Naive thymus-derived CD4-positive, alpha-beta T cell (primary cell): Measurements from ENCODE around the gene CELSR2. TPM values are rescaled to one million over a fixed set of nuclear protein-coding genes. Genes with fewer than 3 reads are reported as not detected.

Experiments used
- ATAC-seq: fragments of 150-1000 bp; cut with Tn5 transposase; 2 replicates; pipeline ENCODE4 v1.10.0; 2021; ENCODE audit warnings: mild to moderate bottlenecking, moderate library complexity
- CTCF ChIA-PET: fragments of 350-600 bp; sonication (Branson Sonifier 250); formaldehyde crosslinking; loops from one replicate; lab custom pipeline; 2021; ENCODE audit warnings: antibody characterized with exemption; lab: Charles Lee
- POLR2A ChIA-PET: fragments of 350-600 bp; sonication (Branson Sonifier 250); formaldehyde crosslinking; loops from one replicate; lab custom pipeline; 2021; ENCODE audit warnings: antibody characterized with exemption, inconsistent platforms; lab: Charles Lee
- DNase-seq, 9 donors: peaks; one replicate each; pipeline versions ENCODE4 v3.0.0 to v3.0.0-alpha.2; 2020 to 2022; ENCODE audit warnings: mixed read lengths in 1 of 9
- H3K27ac ChIP-seq: one replicate; pipeline ENCODE4 v1.7.0; 2013; ENCODE audit warnings: mild to moderate bottlenecking, low read depth, low read length, moderate library complexity
- H3K27me3 ChIP-seq, 2 donors: one replicate each; pipeline ENCODE4 v1.7.0; 2013; ENCODE audit warnings: low read length in 2 of 2, mild to moderate bottlenecking in 2 of 2, moderate library complexity in 2 of 2; ENCODE audit not compliant: control insufficient read depth in 2 of 2, insufficient read depth in 2 of 2
- H3K36me3 ChIP-seq, 3 experiments: 1 replicate in 2 of 3; 2 replicates in 1 of 3; pipeline ENCODE4 v1.7.0; 2013; ENCODE audit warnings: low read length in 3 of 3, mild to moderate bottlenecking in 3 of 3, moderate library complexity in 1 of 3; ENCODE audit not compliant: insufficient read depth in 3 of 3, control insufficient read depth in 2 of 3
- H3K4me1 ChIP-seq, 2 donors: one replicate each; pipeline ENCODE4 v1.7.0; 2013; ENCODE audit warnings: low read length in 2 of 2, mild to moderate bottlenecking in 2 of 2, moderate library complexity in 1 of 2; ENCODE audit not compliant: control insufficient read depth in 2 of 2, insufficient read depth in 2 of 2
- H3K4me3 ChIP-seq: 2 replicates; pipeline ENCODE4 v1.7.0; 2013; ENCODE audit warnings: mild to moderate bottlenecking, low read length
- H3K9me3 ChIP-seq, 3 experiments: 1 replicate in 2 of 3; 2 replicates in 1 of 3; pipeline ENCODE4 v1.7.0; 2013; ENCODE audit warnings: low read length in 3 of 3; ENCODE audit not compliant: control insufficient read depth in 2 of 3
- H3K27ac Mint-ChIP-seq, 9 donors: one replicate each; pipeline ENCODE4 v1.8.0; 2020 to 2022; ENCODE audit warnings: mixed read lengths in 9 of 9, mild to moderate bottlenecking in 8 of 9, moderate library complexity in 5 of 9, inconsistent platforms in 2 of 9
- H3K27me3 Mint-ChIP-seq, 5 donors: one replicate each; pipeline ENCODE4 v1.8.0; 2021 to 2022; ENCODE audit warnings: mixed read lengths in 5 of 5, mild to moderate bottlenecking in 1 of 5
- H3K36me3 Mint-ChIP-seq, 5 donors: one replicate each; pipeline ENCODE4 v1.8.0; 2020 to 2022; ENCODE audit warnings: mixed read lengths in 5 of 5, mild to moderate bottlenecking in 3 of 5, inconsistent platforms in 1 of 5
- H3K4me1 Mint-ChIP-seq, 7 donors: one replicate each; pipeline ENCODE4 v1.8.0; 2020 to 2022; ENCODE audit warnings: mixed read lengths in 7 of 7, mild to moderate bottlenecking in 3 of 7, inconsistent platforms in 1 of 7
- H3K4me3 Mint-ChIP-seq, 10 donors: one replicate each; pipeline ENCODE4 v1.8.0; 2020 to 2022; ENCODE audit warnings: mild to moderate bottlenecking in 10 of 10, mixed read lengths in 10 of 10, moderate library complexity in 6 of 10, inconsistent platforms in 2 of 10
- H3K9me3 Mint-ChIP-seq, 11 donors: one replicate each; pipeline ENCODE4 v1.8.0; 2020 to 2022; ENCODE audit warnings: mixed read lengths in 11 of 11, mild to moderate bottlenecking in 4 of 11, inconsistent platforms in 1 of 11, moderate library complexity in 1 of 11
- intact Hi-C, 2 donors: fragments of 100-400 bp; cut with micrococcal nuclease; formaldehyde crosslinking; loops; one replicate each; pipeline ENCODE4 v1.15.1; 2023
- polyA plus RNA-seq, 2 donors: library from polyadenylated mRNA; unstranded; fragments of 300-500 nt; fragmentation: Illumina TruSeq; gene quantifications; one replicate each; pipeline ENCODE4 v1.2.3, GENCODE V29; 2021
- total RNA-seq, 6 experiments: library from RNA in 5 of 6; stranded (reverse) in 5 of 6; gene quantifications; 1 replicate in 5 of 6; 2 replicates in 1 of 6; pipeline ENCODE4 v1.2.3 and lab custom pipeline; 2021 to 2026

The CELSR2 gene
- total and polyA plus RNA-seq, 7 experiments from 2014 or later: 0.17 to 6.4 (median 3.1) TPM

DNA sequence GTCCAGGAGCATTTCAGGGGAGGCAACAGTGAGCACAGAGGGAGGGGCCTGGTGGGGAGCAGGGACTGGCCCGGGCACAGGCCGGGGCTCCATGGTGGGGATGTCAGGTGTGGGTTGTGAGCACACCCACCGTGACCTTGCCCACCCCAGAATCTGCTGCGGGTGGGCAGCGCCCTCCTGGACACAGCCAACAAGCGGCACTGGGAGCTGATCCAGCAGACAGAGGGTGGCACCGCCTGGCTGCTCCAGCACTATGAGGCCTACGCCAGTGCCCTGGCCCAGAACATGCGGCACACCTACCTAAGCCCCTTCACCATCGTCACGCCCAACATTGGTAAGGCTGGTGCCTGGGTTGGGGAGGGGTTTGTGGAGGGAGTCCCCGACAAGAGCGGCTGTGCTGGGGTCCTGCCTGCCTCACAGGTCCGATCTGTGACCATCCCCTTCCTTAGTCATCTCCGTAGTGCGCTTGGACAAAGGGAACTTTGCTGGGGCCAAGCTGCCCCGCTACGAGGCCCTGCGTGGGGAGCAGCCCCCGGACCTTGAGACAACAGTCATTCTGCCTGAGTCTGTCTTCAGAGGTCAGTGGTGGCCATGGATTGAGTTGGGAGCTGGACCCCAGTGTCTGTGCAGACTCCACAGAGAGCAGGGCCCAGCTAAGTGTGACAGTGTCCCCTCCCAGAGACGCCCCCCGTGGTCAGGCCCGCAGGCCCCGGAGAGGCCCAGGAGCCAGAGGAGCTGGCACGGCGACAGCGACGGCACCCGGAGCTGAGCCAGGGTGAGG lies 19.3 kb downstream of the CELSR2 start:
- ChIA-PET CTCF (no interaction called here), POLR2A (no interaction called here)
- intact Hi-C loops: no loop called here
- no peak for DNase-seq
- Histone ChIP-seq H3K36me3 (no peaks in the 10 kb centered on the region), H3K27ac (no peak overlapping the region), H3K27me3 (no peaks in the 10 kb centered on the region), H3K4me3 (no peak overlapping the region), H3K4me1 (no peaks in the 10 kb centered on the region), H3K9me3 (no peaks in the 10 kb centered on the region)
- Mint-ChIP-seq H3K36me3 (peaks cover 0 to 4% (median 0%) of the 10 kb centered on the region in 5 donors), H3K27me3 (no peaks in the 10 kb centered on the region), H3K9me3 (no peaks in the 10 kb centered on the region), H3K27ac (no peak overlapping the region), H3K4me1 (peaks cover 0 to 3% (median 0%) of the 10 kb centered on the region in 7 donors), H3K4me3 (no peak overlapping the region)
- no peak for ATAC-seq

DNA sequence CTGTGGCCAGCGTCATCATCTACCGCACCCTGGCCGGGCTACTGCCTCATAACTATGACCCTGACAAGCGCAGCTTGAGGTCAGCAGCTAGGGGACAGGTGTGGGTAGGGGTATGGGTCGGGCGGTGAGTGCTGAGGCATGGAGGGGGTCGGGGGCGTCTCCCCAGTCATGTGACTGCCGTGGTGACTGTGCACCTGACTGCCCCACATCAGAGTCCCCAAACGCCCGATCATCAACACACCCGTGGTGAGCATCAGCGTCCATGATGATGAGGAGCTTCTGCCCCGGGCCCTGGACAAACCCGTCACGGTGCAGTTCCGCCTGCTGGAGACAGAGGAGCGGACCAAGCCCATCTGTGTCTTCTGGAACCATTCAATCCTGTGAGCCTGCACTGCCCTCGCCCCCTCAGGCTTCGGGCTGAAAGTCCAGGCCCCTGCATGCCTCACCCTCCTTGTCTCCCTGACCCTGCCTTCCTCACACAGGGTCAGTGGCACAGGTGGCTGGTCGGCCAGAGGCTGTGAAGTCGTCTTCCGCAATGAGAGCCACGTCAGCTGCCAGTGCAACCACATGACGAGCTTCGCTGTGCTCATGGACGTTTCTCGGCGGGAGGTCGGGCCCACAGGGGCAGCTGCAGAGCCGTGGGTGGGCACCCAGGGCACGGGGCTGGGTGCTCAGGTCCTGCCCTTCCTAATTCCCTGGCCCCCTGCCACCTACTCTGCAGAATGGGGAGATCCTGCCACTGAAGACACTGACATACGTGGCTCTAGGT lies 20.1 kb downstream of the CELSR2 start:
- no peaks in the 10 kb centered on the region for H3K27me3 ChIP-seq
- H3K9me3 ChIP-seq: no peaks in the 10 kb centered on the region
- Mint-ChIP-seq H3K27me3 (no peaks in the 10 kb centered on the region), H3K9me3 (no peaks in the 10 kb centered on the region), H3K27ac (no peak overlapping the region), H3K4me1 (peaks cover 0 to 5% (median 2%) of the 10 kb centered on the region in 7 donors), H3K36me3 (peaks cover 0 to 4% (median 0%) of the 10 kb centered on the region in 5 donors), H3K4me3 (no peak overlapping the region)
- no peaks in the 10 kb centered on the region for H3K4me1 ChIP-seq
- ChIA-PET CTCF (no interaction called here), POLR2A (no interaction called here)
- no peak overlapping the region for H3K4me3 ChIP-seq
- ATAC-seq: no peak
- no peak overlapping the region for H3K27ac ChIP-seq
- no peaks in the 10 kb centered on the region for H3K36me3 ChIP-seq
- no peak for DNase-seq
- intact Hi-C loops: no loop called here

DNA sequence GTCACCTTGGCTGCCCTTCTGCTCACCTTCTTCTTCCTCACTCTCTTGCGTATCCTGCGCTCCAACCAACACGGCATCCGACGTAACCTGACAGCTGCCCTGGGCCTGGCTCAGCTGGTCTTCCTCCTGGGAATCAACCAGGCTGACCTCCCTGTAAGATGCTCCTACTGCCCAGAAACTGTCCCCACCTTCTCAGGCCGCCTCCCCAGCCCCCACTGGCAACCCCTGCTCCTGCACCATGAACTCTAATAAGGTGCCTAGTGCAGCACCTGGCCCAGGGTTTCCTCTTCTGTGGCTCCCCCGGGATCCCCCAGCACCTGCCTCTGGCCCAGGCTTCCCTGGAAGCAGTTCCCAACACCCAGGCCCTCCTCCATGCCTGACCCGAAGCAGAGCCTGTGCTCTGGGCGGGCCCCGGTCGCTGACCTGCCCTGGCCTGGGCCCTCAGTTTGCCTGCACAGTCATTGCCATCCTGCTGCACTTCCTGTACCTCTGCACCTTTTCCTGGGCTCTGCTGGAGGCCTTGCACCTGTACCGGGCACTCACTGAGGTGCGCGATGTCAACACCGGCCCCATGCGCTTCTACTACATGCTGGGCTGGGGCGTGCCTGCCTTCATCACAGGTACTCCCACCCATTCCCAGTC lies 20.8 kb downstream of the CELSR2 start:
- H3K4me1 Mint-ChIP-seq: peaks cover 0 to 5% (median 2%) of the 10 kb centered on the region in 7 donors
- H3K36me3 Mint-ChIP-seq: peaks cover 0 to 4% (median 0%) of the 10 kb centered on the region in 5 donors
- DNase-seq (no peak), ATAC-seq (no peak)
- ChIA-PET POLR2A (no interaction called here), CTCF (no interaction called here)
- Histone ChIP-seq H3K27ac (no peak overlapping the region), H3K9me3 (no peaks in the 10 kb centered on the region), H3K4me3 (no peak overlapping the region), H3K27me3 (no peaks in the 10 kb centered on the region), H3K36me3 (no peaks in the 10 kb centered on the region), H3K4me1 (no peaks in the 10 kb centered on the region)
- no peak overlapping the region for H3K4me3 Mint-ChIP-seq
- peak overlapping the region in 2 of 9 donors; percentile 62 to 87 for H3K27ac Mint-ChIP-seq
- no peaks in the 10 kb centered on the region for H3K27me3 Mint-ChIP-seq
- no peaks in the 10 kb centered on the region for H3K9me3 Mint-ChIP-seq
- intact Hi-C loops: no loop called here

DNA sequence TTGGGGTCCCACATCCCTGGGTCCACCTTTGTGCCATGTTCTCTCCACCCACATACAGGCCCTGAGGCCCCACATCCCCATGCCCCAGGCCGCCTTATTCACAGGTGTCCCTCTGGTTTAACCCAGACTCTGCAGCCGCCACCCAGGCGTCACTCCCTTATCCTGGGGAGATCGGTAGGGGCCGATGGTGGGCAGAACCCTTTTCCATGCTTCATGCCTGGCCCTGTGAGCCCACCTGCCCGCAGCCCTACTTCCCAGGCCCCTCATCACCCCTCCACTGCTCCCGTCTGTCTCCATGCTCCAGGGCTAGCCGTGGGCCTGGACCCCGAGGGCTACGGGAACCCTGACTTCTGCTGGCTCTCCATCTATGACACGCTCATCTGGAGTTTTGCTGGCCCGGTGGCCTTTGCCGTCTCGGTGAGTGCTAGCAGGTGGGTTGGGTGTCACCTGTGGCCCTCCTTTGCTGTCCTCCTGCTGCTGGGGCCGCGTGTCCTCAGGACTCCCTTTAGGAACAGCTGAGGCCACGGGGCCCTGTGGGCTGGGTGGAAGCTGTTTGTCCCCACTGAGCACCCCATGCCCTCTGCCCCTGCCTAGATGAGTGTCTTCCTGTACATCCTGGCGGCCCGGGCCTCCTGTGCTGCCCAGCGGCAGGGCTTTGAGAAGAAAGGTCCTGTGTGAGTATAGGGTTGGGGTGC lies 21.4 kb downstream of the CELSR2 start:
- Histone ChIP-seq H3K9me3 (no peaks in the 10 kb centered on the region), H3K4me1 (no peaks in the 10 kb centered on the region), H3K27me3 (no peaks in the 10 kb centered on the region), H3K4me3 (no peak overlapping the region), H3K27ac (no peak overlapping the region), H3K36me3 (no peaks in the 10 kb centered on the region)
- peaks cover 0 to 4% (median 0%) of the 10 kb centered on the region in 5 donors for H3K36me3 Mint-ChIP-seq
- no peaks in the 10 kb centered on the region for H3K9me3 Mint-ChIP-seq
- no peak overlapping the region for H3K4me3 Mint-ChIP-seq
- DNase-seq: no peak
- no peak overlapping the region for H3K27ac Mint-ChIP-seq
- peaks cover 0 to 5% (median 2%) of the 10 kb centered on the region in 7 donors for H3K4me1 Mint-ChIP-seq
- ChIA-PET CTCF (no interaction called here), POLR2A (no interaction called here)
- no peaks in the 10 kb centered on the region for H3K27me3 Mint-ChIP-seq
- intact Hi-C loops: no loop called here
- ATAC-seq: no peak

DNA sequence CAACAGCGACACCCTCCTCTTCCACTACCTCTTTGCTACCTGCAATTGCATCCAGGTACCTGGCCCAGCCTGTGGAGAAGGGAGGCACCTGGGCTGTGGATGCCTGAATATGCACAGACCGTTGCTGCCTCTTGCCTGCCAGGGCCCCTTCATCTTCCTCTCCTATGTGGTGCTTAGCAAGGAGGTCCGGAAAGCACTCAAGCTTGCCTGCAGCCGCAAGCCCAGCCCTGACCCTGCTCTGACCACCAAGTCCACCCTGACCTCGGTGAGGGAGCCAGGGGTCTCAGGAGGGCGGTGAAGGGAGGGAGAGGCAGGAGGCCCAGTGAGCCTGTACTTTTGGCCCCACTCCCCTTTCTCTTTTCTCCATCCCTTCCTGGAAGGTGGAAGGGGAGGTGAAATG lies 22.1 kb downstream of the CELSR2 start:
- Histone ChIP-seq H3K27me3 (no peaks in the 10 kb centered on the region), H3K4me3 (no peak overlapping the region), H3K27ac (no peak overlapping the region), H3K36me3 (no peaks in the 10 kb centered on the region), H3K9me3 (no peaks in the 10 kb centered on the region), H3K4me1 (no peaks in the 10 kb centered on the region)
- DNase-seq (no peak), ATAC-seq (no peak)
- ChIA-PET POLR2A (no interaction called here), CTCF (no interaction called here)
- Mint-ChIP-seq H3K4me3 (no peak overlapping the region), H3K27me3 (no peaks in the 10 kb centered on the region), H3K9me3 (no peaks in the 10 kb centered on the region), H3K27ac (no peak overlapping the region), H3K4me1 (peaks cover 0 to 5% (median 2%) of the 10 kb centered on the region in 7 donors), H3K36me3 (peaks cover 0 to 4% (median 0%) of the 10 kb centered on the region in 5 donors)
- intact Hi-C loops: no loop called here

DNA sequence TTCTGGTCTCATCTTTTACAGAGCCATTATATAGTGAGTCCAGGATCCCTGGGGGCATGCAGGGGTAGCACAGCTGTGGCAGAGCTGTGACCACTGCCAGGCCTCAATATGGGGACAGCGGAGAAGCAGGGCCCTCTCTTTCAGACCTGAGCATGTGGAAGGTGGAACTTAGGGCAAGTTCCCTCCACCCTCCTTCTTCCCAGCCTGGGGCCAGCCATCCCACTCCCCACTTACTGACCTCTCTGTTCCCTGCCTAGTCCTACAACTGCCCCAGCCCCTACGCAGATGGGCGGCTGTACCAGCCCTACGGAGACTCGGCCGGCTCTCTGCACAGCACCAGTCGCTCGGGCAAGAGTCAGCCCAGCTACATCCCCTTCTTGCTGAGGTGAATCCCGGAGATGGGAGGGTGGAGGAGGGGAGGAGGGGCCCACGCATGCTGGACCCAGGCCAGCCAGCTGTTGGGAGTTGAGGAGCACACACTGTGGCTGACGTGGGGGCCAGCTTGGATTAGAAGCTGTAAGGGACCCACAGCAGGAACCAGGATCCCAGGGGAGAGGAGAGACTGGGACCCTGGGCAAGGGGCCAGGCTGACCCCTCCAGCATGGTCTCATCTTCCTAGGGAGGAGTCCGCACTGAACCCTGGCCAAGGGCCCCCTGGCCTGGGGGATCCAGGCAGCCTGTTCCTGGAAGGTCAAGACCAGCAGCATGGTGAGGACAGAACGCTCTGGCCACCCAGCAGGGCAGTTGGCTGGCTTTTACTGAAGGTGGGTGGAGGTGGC lies 22.9 kb downstream of the CELSR2 start:
- CTCF ChIA-PET: no interaction called here
- H3K9me3 ChIP-seq: no peaks in the 10 kb centered on the region
- Mint-ChIP-seq H3K27ac (no peak overlapping the region), H3K27me3 (no peaks in the 10 kb centered on the region), H3K9me3 (no peaks in the 10 kb centered on the region), H3K4me3 (no peak overlapping the region), H3K4me1 (peaks cover 0 to 6% (median 4%) of the 10 kb centered on the region in 7 donors), H3K36me3 (peaks cover 0 to 4% (median 0%) of the 10 kb centered on the region in 5 donors)
- H3K27me3 ChIP-seq: no peaks in the 10 kb centered on the region
- intact Hi-C loops: no loop called here
- H3K4me3 ChIP-seq: no peak overlapping the region
- POLR2A ChIA-PET: no interaction called here
- no peak for ATAC-seq
- H3K27ac ChIP-seq: no peak overlapping the region
- no peaks in the 10 kb centered on the region for H3K36me3 ChIP-seq
- no peaks in the 10 kb centered on the region for H3K4me1 ChIP-seq
- no peak for DNase-seq
